SHP77 (cell line): ENCODE results near the gene NOVA2.

Experiments
- DNase-seq, 2 experiments: peaks; one replicate each; lab custom pipeline; 2025; lab: John Stamatoyannopoulos, UW

NOVA2 gene

GRCh38 chr19:45924891-45925447 lies 48.7 kb downstream of the NOVA2 start:
- DNase-seq = no peak

GRCh38 chr19:45922281-45922680 lies 51.4 kb downstream of the NOVA2 start:
- peak in 1 of 2 experiments; percentile 10 for DNase-seq

- no peak for DNase-seq
Observed at GRCh38 chr19:45920458-45920857, 53.2 kb downstream of the NOVA2 start.

- DNase-seq = no peak
Observed at GRCh38 chr19:45919678-45920077, 54.0 kb downstream of the NOVA2 start.

- DNase-seq = no peak
Observed at GRCh38 chr19:45918721-45919120, 54.9 kb downstream of the NOVA2 start.

GRCh38 chr19:45917421-45918091 lies 56.1 kb downstream of the NOVA2 start:
- no peak for DNase-seq

GRCh38 chr19:45913874-45914830 lies 59.5 kb downstream of the NOVA2 start, which contains the start of gene NANOS2:
Gene NANOS2, minus strand, starts transcription at chr19:45914778. Its CDS starts 85 bp downstream, at chr19:45914693.
- peak in 1 of 2 experiments; percentile 16 for DNase-seq

- DNase-seq = no peak
Observed at GRCh38 chr19:45911291-45911690, 62.4 kb downstream of the NOVA2 start.

GRCh38 chr19:45908956-45909355 lies 64.7 kb downstream of the NOVA2 start:
- no peak for DNase-seq

GRCh38 chr19:45906221-45906620 lies 67.4 kb downstream of the NOVA2 start:
- DNase-seq = no peak

- DNase-seq = no peak
Observed at GRCh38 chr19:45905011-45905410, 68.7 kb downstream of the NOVA2 start.

GRCh38 chr19:45902651-45903625 lies 70.7 kb downstream of the NOVA2 start:
- DNase-seq = peak; percentile 93 to 94

- no peak for DNase-seq
Observed at GRCh38 chr19:45901912-45902650, 71.6 kb downstream of the NOVA2 start, which contains the start of gene MYPOP. Gene MYPOP, minus strand, starts transcription at chr19:45902613. Its CDS starts 840 bp downstream, at chr19:45901773.

- DNase-seq = peak in 1 of 2 experiments; percentile 26
Observed at GRCh38 chr19:45901432-45901911, 72.2 kb downstream of the NOVA2 start.

GRCh38 chr19:45900738-45901431 lies 72.8 kb downstream of the NOVA2 start:
- DNase-seq = no peak

GRCh38 chr19:45899919-45900589 lies 73.6 kb downstream of the NOVA2 start:
- no peak for DNase-seq

- no peak for DNase-seq
Observed at GRCh38 chr19:45899253-45899652, 74.4 kb downstream of the NOVA2 start.

- DNase-seq = no peak
Observed at GRCh38 chr19:45897261-45897812, 76.3 kb downstream of the NOVA2 start.
